ENCODE results near the gene PSMB11.

DNA sequence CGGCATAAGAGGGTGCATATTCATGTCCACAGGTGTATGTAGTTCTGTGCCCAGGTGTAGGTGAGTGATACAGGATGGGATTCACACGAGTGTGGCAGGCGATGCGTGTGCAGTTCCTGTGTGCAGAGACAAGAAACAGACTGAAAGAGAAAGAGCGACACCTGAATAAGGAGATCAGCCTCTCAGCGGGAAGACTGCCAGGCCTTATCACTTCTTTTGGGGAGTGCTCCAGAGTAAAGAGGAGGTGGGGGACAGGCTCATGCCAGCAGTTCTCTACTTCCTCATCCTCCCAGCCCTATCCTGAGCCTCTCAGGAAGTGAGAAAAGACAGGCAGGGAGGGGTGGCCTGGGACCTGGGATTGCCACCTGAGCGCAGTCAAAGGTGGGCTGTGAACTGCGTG, 2.8 kb downstream of the PSMB11 start:
- TF ChIP-seq, protein P1, sequence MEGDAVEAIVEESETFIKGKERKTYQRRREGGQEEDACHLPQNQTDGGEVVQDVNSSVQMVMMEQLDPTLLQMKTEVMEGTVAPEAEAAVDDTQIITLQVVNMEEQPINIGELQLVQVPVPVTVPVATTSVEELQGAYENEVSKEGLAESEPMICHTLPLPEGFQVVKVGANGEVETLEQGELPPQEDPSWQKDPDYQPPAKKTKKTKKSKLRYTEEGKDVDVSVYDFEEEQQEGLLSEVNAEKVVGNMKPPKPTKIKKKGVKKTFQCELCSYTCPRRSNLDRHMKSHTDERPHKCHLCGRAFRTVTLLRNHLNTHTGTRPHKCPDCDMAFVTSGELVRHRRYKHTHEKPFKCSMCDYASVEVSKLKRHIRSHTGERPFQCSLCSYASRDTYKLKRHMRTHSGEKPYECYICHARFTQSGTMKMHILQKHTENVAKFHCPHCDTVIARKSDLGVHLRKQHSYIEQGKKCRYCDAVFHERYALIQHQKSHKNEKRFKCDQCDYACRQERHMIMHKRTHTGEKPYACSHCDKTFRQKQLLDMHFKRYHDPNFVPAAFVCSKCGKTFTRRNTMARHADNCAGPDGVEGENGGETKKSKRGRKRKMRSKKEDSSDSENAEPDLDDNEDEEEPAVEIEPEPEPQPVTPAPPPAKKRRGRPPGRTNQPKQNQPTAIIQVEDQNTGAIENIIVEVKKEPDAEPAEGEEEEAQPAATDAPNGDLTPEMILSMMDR (IDR thresholded peaks at IDR 0.05; ENCODE audit: extremely low read depth in 1 of 2, insufficient read depth in 1 of 2, low read depth in 1 of 2, low read length in 2 of 2), result no peak
- no peak for TF ChIP-seq EZH2 (IDR thresholded peaks at IDR 0.05; ENCODE audit: borderline replicate concordance, low read depth, low read length, severe bottlenecking)
- TF ChIP-seq, protein P2, sequence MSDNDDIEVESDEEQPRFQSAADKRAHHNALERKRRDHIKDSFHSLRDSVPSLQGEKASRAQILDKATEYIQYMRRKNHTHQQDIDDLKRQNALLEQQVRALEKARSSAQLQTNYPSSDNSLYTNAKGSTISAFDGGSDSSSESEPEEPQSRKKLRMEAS (IDR thresholded peaks at IDR 0.05; ENCODE audit: insufficient read depth, insufficient read length), result no peak
